NCI-H1417 (cell line): Measurements from ENCODE around the gene MEX3D.

Source experiments
- DNase-seq, 3 experiments: peaks; one replicate each; lab custom pipeline; 2025; lab: John Stamatoyannopoulos, UW

The MEX3D gene

GRCh38 chr19:1518471-1518870 lies 49.7 kb downstream of the MEX3D start:
- no peak for DNase-seq

- peak in 1 of 3 experiments; percentile 24 for DNase-seq
Measured at GRCh38 chr19:1516395-1516753, 51.8 kb downstream of the MEX3D start.

- no peak for DNase-seq
Measured at GRCh38 chr19:1514986-1515721, 53.0 kb downstream of the MEX3D start.

GRCh38 chr19:1514295-1514661 lies 53.8 kb downstream of the MEX3D start:
- no peak for DNase-seq

DNA sequence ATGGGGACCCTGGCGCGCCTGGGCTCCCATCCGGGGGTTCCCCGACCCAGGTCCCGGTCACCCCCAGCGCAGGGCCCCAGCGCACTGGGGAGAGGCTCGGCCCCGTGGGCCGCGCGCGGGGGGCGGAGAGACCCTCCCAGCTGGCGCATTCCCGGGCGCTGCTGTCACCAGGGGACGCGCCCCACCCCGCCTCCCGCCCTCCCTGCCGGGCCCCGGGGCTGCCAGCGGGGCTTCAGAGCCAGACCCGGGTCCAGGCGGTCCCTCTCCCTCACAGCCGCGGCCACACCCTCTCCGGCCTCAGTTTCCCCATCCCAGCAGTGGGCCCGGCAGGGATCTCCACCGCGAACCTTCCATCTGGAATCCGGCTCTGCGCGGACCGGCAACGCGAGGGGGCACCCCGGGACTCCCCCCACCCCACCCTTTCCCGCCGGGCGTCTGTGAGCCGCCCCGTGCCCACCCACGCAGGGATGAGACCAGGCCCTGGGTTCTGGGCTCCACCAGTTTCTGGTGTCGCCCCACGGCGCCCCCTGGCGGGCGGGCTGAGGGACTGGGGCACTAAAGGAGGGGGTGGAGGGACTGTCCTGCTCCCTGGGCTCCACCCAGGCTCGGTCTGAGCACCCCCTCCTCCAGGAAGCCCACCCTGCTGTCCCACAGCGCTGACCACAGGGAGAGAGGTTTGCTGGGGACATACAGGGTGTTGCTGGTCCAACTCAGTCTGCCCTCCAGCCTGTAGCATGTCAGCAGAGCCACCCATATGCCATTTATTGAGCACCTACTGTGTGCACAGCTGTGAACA lies 54.4 kb downstream of the MEX3D start:
- DNase-seq = peak in 1 of 3 experiments; percentile 15

- DNase-seq = no peak
Measured at GRCh38 chr19:1512671-1513498, 55.2 kb downstream of the MEX3D start, which contains the start of gene ADAMTSL5. Gene ADAMTSL5, minus strand, starts transcription at chr19:1513019. Its CDS starts 2,076 bp downstream, at chr19:1510943.

DNA sequence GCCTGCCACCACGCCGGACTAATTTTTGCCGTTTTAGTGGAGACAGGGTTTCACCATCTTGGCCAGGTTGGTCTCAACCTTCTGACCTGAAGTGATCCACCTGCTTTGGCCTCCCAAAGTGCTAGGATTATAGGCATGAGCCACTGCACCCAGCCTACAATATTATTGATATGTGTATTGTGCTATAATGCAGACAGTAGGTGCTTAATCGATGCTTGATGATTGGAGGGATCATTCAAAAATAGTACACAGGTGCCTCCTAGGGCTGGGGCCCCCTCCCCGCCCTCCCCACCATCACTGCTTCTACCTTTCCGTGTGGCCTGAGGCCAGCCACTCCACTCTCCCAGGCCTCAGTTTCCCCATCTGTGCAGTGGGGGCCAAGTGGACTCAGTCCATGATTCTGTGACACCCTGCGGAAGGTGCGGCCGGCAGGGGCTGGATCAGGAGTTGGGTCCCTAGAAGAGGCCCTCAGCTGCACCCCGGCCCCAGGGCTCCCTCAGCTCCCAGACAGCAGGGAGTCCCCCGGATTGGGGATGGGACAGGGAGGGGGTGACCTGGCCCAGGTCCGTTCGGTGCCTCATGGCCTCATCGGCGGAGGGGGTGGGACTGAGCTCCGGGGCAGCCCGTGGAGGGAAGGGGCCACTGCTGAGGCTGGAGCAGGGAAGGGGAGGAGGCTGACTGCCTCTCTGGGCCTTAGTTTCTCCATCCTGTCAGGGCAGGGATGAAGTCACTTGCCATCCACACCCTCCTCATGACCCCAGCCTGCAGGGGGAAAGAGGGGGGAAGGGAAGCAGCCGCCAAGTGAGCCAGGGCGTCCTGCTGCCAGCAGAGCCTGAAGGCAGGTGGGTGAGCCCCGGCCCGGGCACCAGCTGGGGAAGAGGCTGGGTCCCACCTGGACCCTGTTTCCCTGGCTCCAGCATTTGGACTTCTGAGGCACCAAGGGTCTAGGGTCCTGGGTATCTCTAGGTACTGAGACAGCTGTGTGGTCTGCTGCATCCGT lies 56.5 kb downstream of the MEX3D start:
- no peak for DNase-seq

- DNase-seq = no peak
Measured at GRCh38 chr19:1510807-1511206, 57.3 kb downstream of the MEX3D start.

- no peak for DNase-seq
Measured at GRCh38 chr19:1510442-1510806, 57.7 kb downstream of the MEX3D start.

GRCh38 chr19:1509602-1510441 lies 58.3 kb downstream of the MEX3D start:
- DNase-seq = no peak

- no peak for DNase-seq
Measured at GRCh38 chr19:1508507-1508856, 59.6 kb downstream of the MEX3D start.

DNA sequence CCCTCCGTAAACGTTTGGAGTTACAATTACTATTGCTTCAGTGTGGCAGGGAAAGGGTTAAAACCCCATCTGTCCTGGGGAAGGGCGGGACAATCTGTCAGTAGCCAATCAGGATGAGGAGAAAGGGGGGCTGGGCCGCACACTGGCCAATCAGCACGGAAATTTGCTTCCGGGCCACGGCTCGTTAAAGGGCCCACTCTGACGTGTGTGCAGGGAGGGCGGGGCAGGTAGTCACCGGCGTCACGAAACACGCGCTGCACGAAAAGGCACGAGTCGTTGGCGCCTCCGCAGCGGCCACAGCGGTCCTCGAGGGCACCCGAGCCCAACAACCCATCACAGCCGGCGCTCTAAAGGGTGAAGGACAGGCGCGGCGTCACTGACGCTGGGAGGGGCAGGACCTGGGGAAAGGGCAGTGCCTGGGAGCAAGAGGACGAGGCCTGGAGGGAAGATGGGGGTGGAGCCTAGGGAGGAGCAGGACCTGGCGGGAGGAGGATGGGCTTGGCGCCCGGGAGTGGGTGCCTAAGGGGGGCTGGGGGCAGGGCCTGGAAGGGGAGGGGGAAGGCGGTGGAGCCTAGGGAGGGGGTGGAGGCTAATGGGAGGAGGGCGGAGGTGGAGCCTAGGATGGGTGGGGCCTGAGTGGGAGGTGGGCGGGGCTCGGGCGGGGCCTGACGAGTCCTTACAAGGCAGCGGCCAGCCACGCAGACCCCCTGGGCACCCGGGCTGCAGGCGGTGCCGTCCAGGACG lies 60.2 kb downstream of the MEX3D start:
- DNase-seq = peak; percentile 96 to 99 (median 98)

DNA sequence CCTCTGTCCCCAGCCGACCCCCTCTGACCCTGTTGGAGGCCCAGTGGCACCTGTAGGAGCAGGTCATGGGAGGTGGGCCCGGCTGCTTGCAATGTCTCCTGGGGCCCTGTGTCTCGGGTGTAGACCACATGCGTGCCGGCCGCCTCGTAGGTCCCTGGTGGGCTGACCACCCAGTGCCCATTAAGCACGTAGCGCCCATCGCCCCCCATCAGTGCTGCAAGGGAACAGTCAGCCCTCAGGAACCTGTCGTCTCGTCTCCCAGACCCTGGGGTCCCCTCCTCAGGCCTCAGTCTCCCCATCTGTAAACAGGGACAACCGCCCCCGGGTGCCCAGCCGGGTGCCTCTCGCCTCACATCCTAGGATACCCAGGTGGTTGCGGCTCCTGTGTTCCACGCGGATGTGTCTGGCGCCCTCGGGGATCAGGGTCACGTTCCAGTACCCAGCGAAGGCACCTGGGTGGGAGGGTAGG lies 60.9 kb downstream of the MEX3D start:
- no peak for DNase-seq

DNA sequence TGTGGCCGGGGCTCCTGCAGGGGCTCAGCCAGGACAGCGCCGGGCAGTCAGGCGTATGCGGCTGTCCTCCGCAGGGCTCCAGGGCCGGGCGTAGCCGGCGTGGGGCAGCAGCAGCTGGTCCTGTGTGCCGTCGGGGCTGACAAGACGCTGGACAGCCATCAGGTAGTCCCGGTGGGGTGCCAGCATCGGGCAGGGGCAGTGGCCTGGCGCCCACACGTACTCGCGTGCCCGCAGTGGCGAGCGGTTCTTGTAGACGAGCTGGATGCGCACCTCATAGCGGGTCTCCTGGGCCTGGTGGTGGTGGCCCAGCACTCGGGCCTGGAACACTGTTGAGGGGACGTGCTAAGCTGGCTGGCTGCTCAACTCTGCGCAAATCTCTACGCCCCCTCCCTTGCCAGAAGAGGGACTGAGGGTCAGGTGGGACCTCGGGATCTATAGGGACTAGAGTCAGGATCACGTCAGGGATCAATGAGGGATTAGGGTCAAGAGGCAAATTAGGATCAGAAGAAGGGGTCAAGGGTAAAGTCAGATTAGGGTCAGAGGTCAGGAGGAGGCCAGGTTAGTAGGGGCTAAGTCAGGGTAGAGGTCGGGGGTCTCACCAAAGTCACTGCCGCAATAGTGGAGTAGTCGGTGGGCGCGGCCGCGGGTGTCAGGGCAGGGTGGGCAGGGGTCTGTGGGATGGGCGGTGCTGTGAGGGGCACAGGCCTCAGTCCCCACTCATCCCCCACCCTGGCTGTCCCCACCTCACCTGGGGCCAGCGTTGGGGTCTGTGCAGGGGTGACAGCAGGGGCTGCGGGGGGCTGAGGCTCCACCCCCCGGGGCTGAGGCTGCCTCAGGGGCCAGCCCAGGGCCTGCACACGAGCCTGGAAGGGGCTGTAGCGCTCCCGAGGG lies 61.9 kb downstream of the MEX3D start:
- DNase-seq = no peak

DNA sequence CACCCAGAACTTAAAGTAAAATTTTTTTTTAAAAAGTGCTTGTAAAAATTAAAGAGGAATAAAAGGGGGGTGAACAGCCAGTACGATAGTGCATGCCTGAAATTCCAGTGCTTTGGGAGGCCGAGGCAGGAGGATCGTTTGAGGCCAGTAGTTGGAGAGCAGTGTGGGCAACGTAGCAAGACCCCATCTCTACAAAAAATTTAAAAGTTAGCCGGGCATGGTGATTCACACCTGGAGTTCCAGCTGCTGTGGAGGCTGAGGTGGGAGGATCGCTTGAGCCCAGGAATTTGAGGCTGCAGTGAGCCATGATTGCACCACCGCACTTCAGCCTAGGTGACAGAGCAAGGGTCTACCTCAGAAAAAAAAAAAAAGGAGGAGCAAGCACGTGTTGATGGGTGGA lies 63.1 kb downstream of the MEX3D start:
- DNase-seq = no peak
